ENCODE measurements around the gene SDK1. TPM values are rescaled to one million over a fixed set of nuclear protein-coding genes. Genes with fewer than 3 reads are reported as not detected.

The SDK1 gene
- total and polyA plus RNA-seq, 2 of the 8 experiments (the other 6 are each of a cell fraction or from before 2014, with no cell fraction given) = 3.3 to 7.2 TPM

DNA sequence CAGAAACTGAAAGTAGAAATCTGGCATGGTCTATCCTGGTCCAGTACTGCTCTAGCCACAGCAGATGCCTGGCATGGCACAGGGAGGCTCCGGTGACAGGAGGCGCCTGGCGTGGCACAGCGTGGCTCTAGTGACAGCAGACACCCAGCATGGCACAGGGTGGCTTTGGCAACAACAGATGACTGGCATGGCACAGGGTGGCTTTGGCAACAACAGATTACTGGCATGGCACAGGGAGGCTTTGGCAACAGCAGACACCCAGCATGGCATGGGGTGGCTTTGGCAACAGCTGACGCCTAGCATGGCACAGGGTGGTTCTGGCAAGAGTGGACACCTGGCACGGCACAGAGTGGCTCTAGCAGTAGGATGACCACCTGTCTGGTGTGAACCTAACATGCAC, 900.5 kb downstream of the SDK1 start:
- Histone ChIP-seq H3K27ac (ENCODE audit: low read depth, low read length) (no peak overlapping the region), H3K9ac (replicated peaks in 1 of 4; ENCODE audit: extremely low read depth in 1 of 4, low read depth in 3 of 4, low read length in 3 of 4) (no peak overlapping the region), H3K4me3 (ENCODE audit: extremely low read depth in 1 of 4, insufficient read depth in 2 of 4, low read depth in 3 of 4, low read length in 4 of 4) (no peak overlapping the region), H2BK120ac (replicated peaks; ENCODE audit: low read depth, low read length) (no peak overlapping the region), H2BK20ac (ENCODE audit: low read length) (no peak overlapping the region), H3K18ac (ENCODE audit: extremely low read depth, low read length) (no peak overlapping the region), H3K23ac (ENCODE audit: insufficient read length) (no peak overlapping the region), H3K36me3 (ENCODE audit: control insufficient read depth in 2 of 4, insufficient read depth in 4 of 4, low read length in 3 of 4) (no peaks in the 10 kb centered on the region), H2BK15ac (ENCODE audit: low read length) (no peak overlapping the region), H3K14ac (ENCODE audit: insufficient read length) (no peak overlapping the region), H4K8ac (ENCODE audit: extremely low read depth, insufficient read depth, low read length) (no peak overlapping the region), H2BK5ac (ENCODE audit: low read depth, low read length) (no peak overlapping the region), H3K27me3 (replicated peaks in 1 of 4; ENCODE audit: control insufficient read depth in 3 of 4, extremely low read depth in 1 of 4, insufficient read depth in 3 of 4, low read length in 3 of 4) (no peaks in the 10 kb centered on the region), H3K79me1 (ENCODE audit: low read depth, low read length) (no peaks in the 10 kb centered on the region), H3K4me2 (ENCODE audit: insufficient read depth in 1 of 2, low read depth in 2 of 2, low read length in 2 of 2) (no peak overlapping the region), H4K91ac (replicated peaks; ENCODE audit: insufficient read length, low read length) (no peak overlapping the region), H4K5ac (ENCODE audit: insufficient read length, low read depth, low read length) (no peak overlapping the region), H3K9me3 (ENCODE audit: insufficient read depth in 2 of 2, low read depth in 1 of 2, low read length in 1 of 2) (no peaks in the 10 kb centered on the region), H3K23me2 (ENCODE audit: low read depth, low read length) (no peaks in the 10 kb centered on the region), H4K20me1 (replicated peaks in 1 of 2; ENCODE audit: control insufficient read depth in 1 of 2, insufficient read depth in 2 of 2, low read length in 2 of 2) (no peaks in the 10 kb centered on the region), H2AK5ac (ENCODE audit: low read depth, low read length) (no peak overlapping the region), H3K4me1 (replicated peaks in 1 of 4; ENCODE audit: control insufficient read depth in 3 of 4, insufficient read depth in 4 of 4, low read length in 3 of 4) (no peaks in the 10 kb centered on the region; a peak in 1 of 7 replicates), H3K56ac (replicated peaks; ENCODE audit: insufficient read length, low read depth, low read length) (no peak overlapping the region), H2BK12ac (ENCODE audit: low read depth, low read length) (no peak overlapping the region), H3K4ac (replicated peaks; ENCODE audit: insufficient read length, low read depth, low read length) (no peak overlapping the region), H3K79me2 (ENCODE audit: control insufficient read depth in 1 of 2, insufficient read depth in 2 of 2, low read length in 2 of 2) (no peaks in the 10 kb centered on the region), H2AFZ (ENCODE audit: low read length) (no peak overlapping the region)
- ChIA-PET POLR2A (ENCODE audit: partially characterized antibody) (no interaction called here), CTCF (ENCODE audit: partially characterized antibody) (interaction anchor here (1.7 kb wide), 1 partner anchor 25 kb away, joined by 4 read pairs; no protein-coding TSS in a partner anchor)
- DNase-seq (ENCODE audit: low read depth in 1 of 2, low spot score in 2 of 2) (no peak), FAIRE-seq (no peak)
- 97% methylated on average over 6 of the region's 6 CpGs; no CpG with 5 or more reads in 1 of the 2 experiments for WGBS, 2 experiments (ENCODE audit: extremely low coverage in 1 of 2, insufficient coverage in 1 of 2, insufficient read length in 1 of 2, insufficient replicate concordance in 2 of 2, low coverage in 1 of 2, low lambda C conversion rate in 2 of 2, missing lambda C conversion rate in 1 of 2)
- no peak for TF ChIP-seq EP300 (IDR thresholded peaks at IDR 0.05; ENCODE audit: borderline replicate concordance in 1 of 2, low read depth in 2 of 2, low read length in 2 of 2)
- no peak for TF ChIP-seq SP4 (IDR thresholded peaks at IDR 0.05; ENCODE audit: low read length)
- no peak for TF ChIP-seq BACH1 (IDR thresholded peaks at IDR 0.05; ENCODE audit: low read length)
- no peak for TF ChIP-seq POLR2AphosphoS5 (IDR thresholded peaks at IDR 0.05; ENCODE audit: low read depth, low read length)
- no peak for TF ChIP-seq RBBP5 (IDR thresholded peaks at IDR 0.05; ENCODE audit: borderline replicate concordance, low read depth, low read length)
- TF ChIP-seq TAF7 (optimal IDR thresholded peaks at IDR 0.05; ENCODE audit: borderline replicate concordance, low read depth, low read length) = no peak
- TF ChIP-seq NRF1 (IDR thresholded peaks at IDR 0.05; ENCODE audit: low read depth, low read length) = no peak
- no peak for TF ChIP-seq RAD21 (IDR thresholded peaks at IDR 0.05 in 1 of 2, conservative IDR thresholded peaks at IDR 0.05 in 1 of 2; ENCODE audit: low read depth in 2 of 2, low read length in 2 of 2)
- no peak for TF ChIP-seq SRF (IDR thresholded peaks at IDR 0.05; ENCODE audit: low read depth, low read length)
- TF ChIP-seq CHD2 (IDR thresholded peaks at IDR 0.05; ENCODE audit: low read length) = no peak
- no peak for TF ChIP-seq SIN3A (conservative IDR thresholded peaks at IDR 0.05 in 1 of 2, IDR thresholded peaks at IDR 0.05 in 1 of 2; ENCODE audit: low read depth in 1 of 2, low read length in 2 of 2)
- TF ChIP-seq, protein P1, sequence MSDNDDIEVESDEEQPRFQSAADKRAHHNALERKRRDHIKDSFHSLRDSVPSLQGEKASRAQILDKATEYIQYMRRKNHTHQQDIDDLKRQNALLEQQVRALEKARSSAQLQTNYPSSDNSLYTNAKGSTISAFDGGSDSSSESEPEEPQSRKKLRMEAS (IDR thresholded peaks at IDR 0.05) = no peak
- no peak for TF ChIP-seq EZH2 (IDR thresholded peaks at IDR 0.05; ENCODE audit: low read depth, low read length, severe bottlenecking)
